ENCODE results near the gene DNAJC18. TPM values are rescaled to one million over a fixed set of nuclear protein-coding genes. Genes with fewer than 3 reads are reported as not detected.

The DNAJC18 gene
- total RNA-seq, 1 experiment from 2014 or later: 6.7 TPM

DNA sequence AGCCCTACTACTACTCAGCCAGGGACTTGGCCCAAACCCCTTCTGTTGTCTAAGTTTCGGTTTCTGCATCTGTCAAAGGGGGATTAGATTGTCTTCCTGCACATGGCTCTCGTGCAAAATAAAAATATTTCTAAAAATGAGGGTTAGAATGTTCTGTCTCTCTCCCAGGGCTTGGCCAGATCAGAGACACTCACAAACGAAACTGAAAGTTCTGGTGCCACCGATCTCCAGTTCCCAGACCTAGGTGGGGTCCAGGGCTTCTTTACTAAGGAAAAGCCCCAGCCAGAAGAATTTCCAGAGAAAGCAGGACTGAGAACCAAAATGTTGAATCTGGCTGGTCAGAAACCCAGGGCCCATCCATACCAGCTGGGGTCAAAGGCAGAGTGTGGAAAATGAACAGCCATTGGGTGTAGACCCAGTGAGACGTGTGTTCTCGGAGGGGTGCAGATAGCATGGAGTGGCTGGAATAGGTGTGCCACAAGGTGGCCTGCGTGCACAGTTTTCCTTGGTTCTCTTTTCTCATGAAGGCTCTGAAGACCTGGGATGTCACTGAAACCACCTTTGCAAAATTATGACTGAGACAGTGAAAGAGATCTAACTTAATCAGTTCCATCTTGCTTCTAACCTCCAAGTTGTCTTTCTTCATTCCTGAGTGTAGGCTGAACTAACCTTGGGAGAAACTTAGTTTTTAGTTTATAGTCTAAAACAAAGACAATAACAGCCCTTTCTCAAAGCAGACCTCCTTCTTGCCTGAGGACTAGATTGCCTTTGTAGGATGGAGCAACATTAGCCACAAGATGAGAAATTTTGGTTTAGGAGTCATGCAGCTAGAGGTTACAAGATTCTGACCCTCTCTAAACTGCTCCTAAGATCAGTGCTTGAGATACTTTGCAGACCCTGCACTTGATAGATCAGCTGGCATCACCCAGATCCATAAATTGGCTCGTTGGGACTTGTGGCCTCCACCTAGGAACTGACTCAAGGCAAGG is 54.0 kb downstream of the DNAJC18 start:
- Mint-ChIP-seq H3K27ac (ENCODE audit: unreplicated experiment) (peak overlapping the region; percentile 59), H3K4me1 (ENCODE audit: low read depth, unreplicated experiment) (peaks cover 29% of the 10 kb centered on the region), H3K9me3 (ENCODE audit: low read depth, unreplicated experiment) (no peaks in the 10 kb centered on the region), H3K27me3 (ENCODE audit: unreplicated experiment) (no peaks in the 10 kb centered on the region), H3K36me3 (ENCODE audit: insufficient read depth, unreplicated experiment) (peaks cover 6% of the 10 kb centered on the region), H3K4me3 (ENCODE audit: low read depth, unreplicated experiment) (peak overlapping the region; percentile 33)
- CTCF ChIA-PET: no interaction called here
- BruUV-seq (replicated peaks): no TSS peak
- DNase-seq: peak; percentile 53
- TF ChIP-seq, protein P1, sequence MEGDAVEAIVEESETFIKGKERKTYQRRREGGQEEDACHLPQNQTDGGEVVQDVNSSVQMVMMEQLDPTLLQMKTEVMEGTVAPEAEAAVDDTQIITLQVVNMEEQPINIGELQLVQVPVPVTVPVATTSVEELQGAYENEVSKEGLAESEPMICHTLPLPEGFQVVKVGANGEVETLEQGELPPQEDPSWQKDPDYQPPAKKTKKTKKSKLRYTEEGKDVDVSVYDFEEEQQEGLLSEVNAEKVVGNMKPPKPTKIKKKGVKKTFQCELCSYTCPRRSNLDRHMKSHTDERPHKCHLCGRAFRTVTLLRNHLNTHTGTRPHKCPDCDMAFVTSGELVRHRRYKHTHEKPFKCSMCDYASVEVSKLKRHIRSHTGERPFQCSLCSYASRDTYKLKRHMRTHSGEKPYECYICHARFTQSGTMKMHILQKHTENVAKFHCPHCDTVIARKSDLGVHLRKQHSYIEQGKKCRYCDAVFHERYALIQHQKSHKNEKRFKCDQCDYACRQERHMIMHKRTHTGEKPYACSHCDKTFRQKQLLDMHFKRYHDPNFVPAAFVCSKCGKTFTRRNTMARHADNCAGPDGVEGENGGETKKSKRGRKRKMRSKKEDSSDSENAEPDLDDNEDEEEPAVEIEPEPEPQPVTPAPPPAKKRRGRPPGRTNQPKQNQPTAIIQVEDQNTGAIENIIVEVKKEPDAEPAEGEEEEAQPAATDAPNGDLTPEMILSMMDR (IDR thresholded peaks at IDR 0.05; ENCODE audit: unreplicated experiment): peak; percentile 32
- intact Hi-C loops (cut with micrococcal nuclease; ENCODE audit: unreplicated experiment): no loop called here

DNA sequence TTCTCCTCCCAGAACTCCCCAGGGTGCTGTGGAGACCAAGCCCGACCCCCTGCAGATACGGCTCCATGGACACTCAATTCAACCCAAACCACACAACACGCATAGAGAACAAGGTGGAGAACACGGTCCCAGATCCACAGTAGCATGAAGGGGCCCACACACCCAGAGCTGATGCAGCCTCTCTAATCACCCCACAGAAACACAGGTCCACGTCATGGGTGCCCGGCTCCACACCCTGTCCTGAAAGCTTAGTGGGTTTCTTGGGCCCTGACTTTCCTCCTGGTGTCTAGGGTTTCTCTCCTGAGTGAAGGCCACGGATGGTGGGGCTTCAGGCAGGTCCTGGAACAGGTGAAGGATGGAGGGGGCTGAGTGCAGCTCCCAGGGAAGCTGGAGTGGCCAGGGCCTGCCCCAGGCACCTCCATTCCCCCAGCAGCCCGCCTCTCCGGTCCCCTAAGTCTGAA is 54.7 kb downstream of the DNAJC18 start:
- no TSS peak for BruUV-seq (replicated peaks)
- intact Hi-C loops (cut with micrococcal nuclease; ENCODE audit: unreplicated experiment): no loop called here
- DNase-seq: no peak
- no peaks in the 10 kb centered on the region for H3K27me3 Mint-ChIP-seq (ENCODE audit: unreplicated experiment)
- CTCF ChIA-PET: no interaction called here
- H3K4me3 Mint-ChIP-seq (ENCODE audit: low read depth, unreplicated experiment): peak overlapping the region; percentile 33
- peak overlapping the region; percentile 59 for H3K27ac Mint-ChIP-seq (ENCODE audit: unreplicated experiment)
- TF ChIP-seq, protein P1 (IDR thresholded peaks at IDR 0.05; ENCODE audit: unreplicated experiment): no peak
- H3K9me3 Mint-ChIP-seq (ENCODE audit: low read depth, unreplicated experiment): no peaks in the 10 kb centered on the region
- peaks cover 6% of the 10 kb centered on the region for H3K36me3 Mint-ChIP-seq (ENCODE audit: insufficient read depth, unreplicated experiment)
- H3K4me1 Mint-ChIP-seq (ENCODE audit: low read depth, unreplicated experiment): peaks cover 29% of the 10 kb centered on the region

DNA sequence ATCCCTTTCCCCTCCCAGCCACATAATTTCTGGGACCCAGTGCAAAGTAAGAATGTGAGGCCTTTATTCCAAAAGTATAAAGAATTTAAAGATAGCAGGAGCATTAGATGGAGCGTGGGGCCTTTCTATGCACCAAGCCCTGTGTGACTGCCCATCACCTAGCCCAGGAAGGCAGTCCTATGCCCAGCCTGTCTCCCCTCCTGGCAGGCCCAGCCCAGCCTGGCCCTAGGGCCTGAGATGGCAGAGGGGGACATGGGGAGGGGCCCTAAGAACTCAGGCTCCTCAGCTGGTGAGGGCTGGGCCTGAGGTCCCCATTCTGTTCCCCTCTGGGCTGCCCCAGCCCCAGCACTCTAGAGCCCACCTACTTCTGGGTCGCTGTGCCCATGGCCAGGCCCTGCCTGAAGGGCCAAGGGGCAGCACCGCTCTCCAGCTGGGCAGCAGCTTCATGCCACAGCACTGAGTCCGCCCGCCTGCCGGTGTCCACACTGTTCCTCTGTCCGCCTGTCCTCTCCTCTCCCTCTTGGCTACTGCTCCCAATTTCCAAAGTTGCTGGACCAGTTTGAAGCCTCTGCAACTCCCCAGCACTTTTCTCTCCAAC is 55.2 kb downstream of the DNAJC18 start:
- Mint-ChIP-seq H3K4me1 (ENCODE audit: low read depth, unreplicated experiment) (peaks cover 29% of the 10 kb centered on the region), H3K9me3 (ENCODE audit: low read depth, unreplicated experiment) (no peaks in the 10 kb centered on the region), H3K27me3 (ENCODE audit: unreplicated experiment) (no peaks in the 10 kb centered on the region), H3K4me3 (ENCODE audit: low read depth, unreplicated experiment) (peak overlapping the region; percentile 33), H3K36me3 (ENCODE audit: insufficient read depth, unreplicated experiment) (peaks cover 6% of the 10 kb centered on the region), H3K27ac (ENCODE audit: unreplicated experiment) (peak overlapping the region; percentile 59)
- no peak for DNase-seq
- intact Hi-C loops (cut with micrococcal nuclease; ENCODE audit: unreplicated experiment): no loop called here
- CTCF ChIA-PET: no interaction called here
- TF ChIP-seq, protein P1 (IDR thresholded peaks at IDR 0.05; ENCODE audit: unreplicated experiment): no peak
- no TSS peak for BruUV-seq (replicated peaks)

DNA sequence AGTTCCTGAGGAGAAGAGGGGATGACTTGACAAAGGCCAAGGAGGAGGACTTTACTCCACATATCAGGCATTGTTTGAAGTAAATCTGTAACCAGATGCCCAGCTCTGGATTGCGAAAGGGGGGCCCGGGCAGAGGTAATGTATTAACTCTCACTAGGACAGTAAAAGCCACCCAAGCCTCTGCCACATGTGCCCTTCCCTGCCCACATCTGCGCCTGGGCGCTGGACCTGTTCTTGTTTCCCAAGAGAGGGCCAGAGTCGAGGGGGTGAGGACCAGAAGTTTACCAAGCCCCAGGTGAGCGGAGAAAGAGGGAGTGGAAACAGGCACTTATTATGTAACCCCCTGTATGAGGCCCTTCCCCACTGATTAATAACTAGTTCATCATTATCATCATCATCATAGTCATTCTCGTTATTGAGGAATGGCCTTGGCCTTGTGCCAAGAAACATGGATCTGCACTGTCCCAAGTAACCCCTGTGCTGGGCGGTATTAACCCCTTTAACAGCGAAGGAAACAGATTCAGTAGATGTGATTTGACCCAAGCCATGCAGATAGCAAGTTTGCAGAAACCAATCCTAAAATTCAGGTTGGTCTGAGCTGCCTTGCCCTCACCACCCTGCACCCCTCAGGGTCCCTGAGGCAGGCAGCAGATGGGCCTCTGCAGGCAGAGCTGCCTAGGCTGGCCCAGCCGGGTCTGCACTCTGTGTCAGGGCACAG is 55.9 kb downstream of the DNAJC18 start, which contains the start of gene SLC23A1:
SLC23A1 (minus strand) TSS at position 23 of the 718 bp plus-strand sequence. CDS start 44 bp downstream, outside the sequence.
- peak within 1 kb of the TSS; percentile 9 for H3K4me3 Mint-ChIP-seq (ENCODE audit: low read depth, unreplicated experiment)
- CTCF ChIA-PET: interaction anchor here (0.6 kb wide), 1 partner anchor 9 kb away, joined by 8 read pairs; no protein-coding TSS in a partner anchor
- no peaks in the 10 kb centered on the region for H3K27me3 Mint-ChIP-seq (ENCODE audit: unreplicated experiment)
- peak within 1 kb of the TSS; percentile 59 for H3K27ac Mint-ChIP-seq (ENCODE audit: unreplicated experiment)
- H3K36me3 Mint-ChIP-seq (ENCODE audit: insufficient read depth, unreplicated experiment): peaks cover 6% of the 10 kb centered on the region
- intact Hi-C loops (cut with micrococcal nuclease; ENCODE audit: unreplicated experiment): no loop called here
- TF ChIP-seq, protein P1 (IDR thresholded peaks at IDR 0.05; ENCODE audit: unreplicated experiment): no peak
- H3K9me3 Mint-ChIP-seq (ENCODE audit: low read depth, unreplicated experiment): no peaks in the 10 kb centered on the region
- H3K4me1 Mint-ChIP-seq (ENCODE audit: low read depth, unreplicated experiment): peaks cover 29% of the 10 kb centered on the region
- no TSS peak for BruUV-seq (replicated peaks)
- DNase-seq: peak; percentile 75
